ENCODE measurements around the gene FCGR1A.
"Not testable (repeated sequence)": the region's sequence is repeated elsewhere in the genome, so short reads cannot be mapped to it uniquely, and the experiment has no call there.

FCGR1A gene

GRCh38 chr1:149778313-149778712 lies 4.2 kb upstream of the FCGR1A start:
- not testable (repeated sequence) for DNase-seq

DNA sequence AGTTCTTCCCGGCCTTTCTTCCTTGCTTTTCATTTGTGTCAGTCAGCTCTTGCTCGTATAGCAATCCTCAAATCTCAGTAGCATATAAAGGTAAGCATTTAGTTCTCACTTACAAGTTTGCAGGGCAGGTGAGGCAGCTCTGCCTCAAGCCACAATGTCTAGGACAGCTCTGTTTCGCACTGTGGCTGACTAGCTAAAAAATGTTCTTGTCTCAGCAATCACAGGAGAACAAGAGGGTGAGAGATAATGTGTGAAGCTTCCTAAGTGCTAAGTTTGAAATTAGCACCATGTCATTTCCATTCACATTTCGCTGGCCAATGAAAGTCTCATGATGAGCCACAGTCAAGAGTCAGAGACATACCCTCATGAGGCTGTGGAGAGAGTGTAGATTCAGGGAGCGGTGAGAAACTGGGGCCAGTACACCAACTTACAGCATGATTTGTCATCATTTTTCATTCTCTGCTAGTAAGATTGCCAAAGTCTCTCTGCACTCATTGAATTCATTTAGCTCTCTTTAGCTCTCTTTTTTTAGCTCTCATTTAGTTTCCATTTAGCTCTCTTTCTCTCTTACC lies 995 bp upstream of the FCGR1A start:
- DNase-seq = not testable (repeated sequence)

DNA sequence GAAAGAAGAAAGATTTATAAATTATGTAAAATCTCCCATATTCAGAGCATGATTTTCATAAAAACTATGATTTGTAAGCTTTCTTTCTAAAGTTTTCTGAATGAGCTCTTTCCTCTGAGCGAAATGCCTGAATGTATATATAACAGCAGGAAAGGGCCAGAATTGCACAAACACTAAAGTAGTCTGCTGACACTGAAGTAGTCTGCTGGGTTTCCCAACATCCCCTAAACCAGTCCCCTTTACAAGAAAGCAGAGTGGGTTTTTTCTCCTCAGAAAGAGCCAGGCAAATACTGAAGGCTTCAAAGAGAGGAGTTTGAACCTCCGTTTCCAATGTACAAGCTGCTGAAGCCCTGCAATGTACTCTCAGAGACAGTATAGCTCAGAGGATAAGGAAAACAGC lies 795 bp downstream of the FCGR1A start:
- not testable (repeated sequence) for DNase-seq

DNA sequence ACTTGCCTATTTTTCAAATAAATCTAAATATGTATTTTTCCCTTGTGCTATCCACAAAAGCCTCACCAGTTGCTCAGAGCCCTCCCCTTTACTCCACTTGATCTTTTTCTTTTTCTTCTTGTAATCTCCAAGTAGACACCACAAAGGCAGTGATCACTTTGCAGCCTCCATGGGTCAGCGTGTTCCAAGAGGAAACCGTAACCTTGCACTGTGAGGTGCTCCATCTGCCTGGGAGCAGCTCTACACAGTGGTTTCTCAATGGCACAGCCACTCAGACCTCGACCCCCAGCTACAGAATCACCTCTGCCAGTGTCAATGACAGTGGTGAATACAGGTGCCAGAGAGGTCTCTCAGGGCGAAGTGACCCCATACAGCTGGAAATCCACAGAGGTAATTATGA lies 1.4 kb downstream of the FCGR1A start:
- not testable (repeated sequence) for DNase-seq

- DNase-seq = not testable (repeated sequence)
Observed at GRCh38 chr1:149787688-149788451, 5.4 kb downstream of the FCGR1A start.

DNA sequence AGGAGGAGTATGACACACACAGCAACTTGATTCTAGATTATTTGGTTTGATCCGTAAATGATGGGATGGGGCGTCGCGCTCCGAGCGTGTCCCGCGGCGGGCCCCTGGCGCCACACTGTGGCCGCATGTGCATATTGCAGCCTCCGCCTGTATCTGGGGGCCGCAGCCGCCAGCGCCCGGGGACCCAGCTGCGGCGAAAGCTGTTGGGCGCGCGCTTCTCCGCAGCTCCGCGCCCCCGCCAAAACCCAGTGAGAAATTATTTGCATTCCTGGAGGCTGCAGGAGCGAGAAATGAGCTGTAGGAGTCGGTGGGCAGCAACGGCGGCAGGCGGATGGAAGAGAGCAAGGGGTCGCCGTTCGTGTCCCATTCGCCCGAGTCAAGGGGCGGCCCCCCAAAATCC lies 10.0 kb downstream of the FCGR1A start:
- peak; percentile 74 to 92 for DNase-seq

DNA sequence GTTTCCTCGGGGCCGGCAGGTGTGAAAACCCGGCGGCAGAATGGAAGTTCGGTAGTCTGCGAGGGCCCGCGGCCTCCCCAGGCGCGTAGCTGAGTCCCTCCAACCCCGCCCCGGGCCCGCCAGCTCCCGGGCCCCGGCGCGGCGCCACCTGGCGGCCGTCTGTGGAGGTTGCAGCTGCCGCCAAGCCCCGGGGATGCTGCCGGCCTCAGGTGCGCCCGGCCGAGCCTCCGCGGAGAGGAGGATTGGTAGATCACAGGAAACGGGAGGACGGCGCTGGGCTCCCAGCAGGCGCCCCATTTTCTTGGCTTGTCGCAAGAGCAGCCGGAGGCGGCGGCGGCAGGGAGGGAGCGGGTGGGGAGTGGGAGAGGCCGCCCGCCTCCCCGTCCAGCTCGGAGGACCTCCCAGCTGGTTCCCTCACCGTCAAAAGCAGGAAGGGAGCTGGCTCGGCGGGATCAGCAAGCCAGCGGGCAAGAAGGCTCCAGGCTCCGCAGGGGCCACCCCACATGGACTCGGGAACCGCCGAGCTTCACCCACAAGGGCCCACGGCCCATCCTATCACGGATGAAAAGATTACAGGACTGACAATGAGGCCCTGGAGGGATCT lies 10.5 kb downstream of the FCGR1A start:
- peak; percentile 75 to 92 for DNase-seq

DNA sequence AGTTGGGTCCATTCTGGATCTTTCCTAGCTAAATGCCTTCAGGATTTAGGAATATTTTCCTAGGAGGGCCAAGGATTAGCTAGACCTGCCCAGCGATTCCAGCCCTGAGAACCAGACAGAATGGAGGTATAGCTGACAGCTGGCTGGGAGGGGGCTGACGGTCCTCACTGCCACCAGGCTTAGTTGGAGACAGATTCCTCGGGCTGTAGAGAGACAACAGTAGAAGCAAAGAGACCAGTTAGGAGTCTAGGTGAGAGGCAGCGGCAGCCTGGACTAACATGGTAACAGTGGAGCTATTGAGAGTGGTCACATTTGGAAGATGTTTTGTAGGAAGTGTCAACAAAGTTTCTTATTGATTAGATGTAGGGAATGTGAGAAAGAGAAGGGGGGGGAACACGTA lies 11.4 kb downstream of the FCGR1A start:
- DNase-seq = not testable (repeated sequence)

- DNase-seq = not testable (repeated sequence)
Observed at GRCh38 chr1:149801628-149802027, 19.1 kb downstream of the FCGR1A start.

GRCh38 chr1:149804417-149805080 lies 22.1 kb downstream of the FCGR1A start:
- DNase-seq = not testable (repeated sequence)

DNA sequence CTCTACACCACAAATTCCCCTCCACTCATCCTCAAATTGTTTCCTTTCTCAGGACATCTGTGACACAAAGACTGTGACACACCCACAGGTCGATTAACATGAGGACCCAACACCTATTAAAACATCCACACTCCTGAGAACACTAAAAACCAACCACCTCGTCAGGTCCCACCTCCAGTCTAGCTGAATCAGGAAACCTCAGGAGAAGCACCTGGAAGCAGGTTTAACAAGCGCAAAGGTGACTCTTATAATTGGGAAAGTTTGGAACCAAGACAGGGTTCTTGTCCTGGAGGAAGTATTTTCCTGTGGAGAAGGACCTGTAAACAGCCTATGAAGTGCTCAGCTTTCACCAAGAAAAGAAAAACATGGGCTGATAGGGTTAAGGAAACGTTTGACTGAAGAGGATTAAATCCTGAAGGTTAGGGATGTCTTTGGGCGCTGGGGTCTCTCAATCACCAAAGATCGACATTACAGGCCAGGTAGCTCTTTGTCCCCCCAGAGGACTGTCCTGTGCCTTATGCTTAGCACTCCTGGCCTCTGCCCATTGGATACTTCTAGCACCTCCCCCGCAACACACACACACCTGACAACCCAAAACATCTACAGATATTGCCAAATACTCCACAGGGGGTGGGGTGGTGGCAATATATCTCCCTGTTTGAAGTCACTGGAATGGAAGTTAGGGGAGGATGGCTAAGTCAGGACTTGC lies 28.4 kb downstream of the FCGR1A start:
- peak; percentile 46 to 63 for DNase-seq

DNA sequence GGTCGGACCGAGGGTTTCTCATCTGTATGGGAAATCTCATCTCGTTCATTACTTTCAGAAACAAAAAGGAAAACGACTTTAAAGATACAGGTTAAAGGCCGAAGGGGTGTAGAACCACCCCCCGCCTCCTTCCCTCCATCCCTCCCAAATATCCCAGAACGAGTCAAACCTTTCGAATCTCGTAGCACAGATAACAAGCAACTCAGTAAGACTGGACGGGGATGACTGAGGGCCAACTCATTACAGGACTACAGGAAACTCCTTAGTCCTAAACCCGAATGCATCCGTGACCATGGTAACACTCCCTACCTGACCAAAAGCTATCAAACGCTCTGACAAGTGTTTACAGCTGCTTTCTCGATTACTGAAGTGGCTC lies 29.0 kb downstream of the FCGR1A start:
- DNase-seq = peak; percentile 63 to 70

GRCh38 chr1:149811890-149812829 lies 29.7 kb downstream of the FCGR1A start:
- peak; percentile 99 for DNase-seq

GRCh38 chr1:149812893-149813801 lies 30.7 kb downstream of the FCGR1A start:
- DNase-seq = peak; percentile 93 to 95

DNA sequence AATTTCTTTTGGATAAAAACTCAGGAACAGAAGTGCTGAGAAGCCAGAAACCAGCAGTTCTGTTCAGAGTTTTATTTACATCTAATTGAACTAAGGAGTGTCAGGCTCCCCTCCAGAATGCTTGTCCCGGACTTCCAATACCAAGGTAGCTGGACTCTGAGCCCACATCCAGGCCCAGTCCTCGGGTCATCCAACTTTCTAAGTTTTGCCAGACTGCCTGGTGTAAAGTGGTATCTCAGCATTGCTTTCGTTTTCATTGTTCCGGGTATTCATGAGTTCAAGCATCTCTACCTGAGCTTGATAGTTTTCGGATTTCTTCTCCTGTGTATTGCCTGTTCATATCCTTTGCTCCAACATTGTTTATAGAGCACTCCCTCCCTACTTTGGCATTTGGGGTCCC lies 37.9 kb downstream of the FCGR1A start:
- not testable (repeated sequence) for DNase-seq

GRCh38 chr1:149826555-149826954 lies 44.1 kb downstream of the FCGR1A start:
- DNase-seq = not testable (repeated sequence)

GRCh38 chr1:149831764-149832315 lies 49.3 kb downstream of the FCGR1A start:
- not testable (repeated sequence) for DNase-seq

DNA sequence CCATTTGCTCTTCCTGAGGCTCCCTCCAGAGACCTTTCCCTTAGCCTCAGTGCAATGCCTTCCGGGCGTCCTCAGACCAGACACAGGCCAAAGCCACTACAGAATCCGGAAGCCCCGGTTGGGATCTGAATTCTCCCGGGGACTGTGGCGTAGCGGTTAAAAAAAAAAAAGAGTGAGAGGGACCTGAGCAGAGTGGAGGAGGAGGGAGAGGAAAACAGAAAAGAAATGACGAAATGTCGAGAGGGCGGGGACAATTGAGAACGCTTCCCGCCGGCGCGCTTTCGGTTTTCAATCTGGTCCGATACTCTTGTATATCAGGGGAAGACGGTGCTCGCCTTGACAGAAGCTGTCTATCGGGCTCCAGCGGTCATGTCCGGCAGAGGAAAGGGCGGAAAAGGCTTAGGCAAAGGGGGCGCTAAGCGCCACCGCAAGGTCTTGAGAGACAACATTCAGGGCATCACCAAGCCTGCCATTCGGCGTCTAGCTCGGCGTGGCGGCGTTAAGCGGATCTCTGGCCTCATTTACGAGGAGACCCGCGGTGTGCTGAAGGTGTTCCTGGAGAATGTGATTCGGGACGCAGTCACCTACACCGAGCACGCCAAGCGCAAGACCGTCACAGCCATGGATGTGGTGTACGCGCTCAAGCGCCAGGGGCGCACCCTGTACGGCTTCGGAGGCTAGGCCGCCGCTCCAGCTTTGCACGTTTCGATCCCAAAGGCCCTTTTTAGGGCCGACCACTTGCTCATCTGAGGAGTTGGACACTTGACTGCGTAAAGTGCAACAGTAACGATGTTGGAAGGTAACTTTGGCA lies 50.0 kb downstream of the FCGR1A start:
- DNase-seq = not testable (repeated sequence)

GRCh38 chr1:149833144-149833543 lies 50.6 kb downstream of the FCGR1A start:
- not testable (repeated sequence) for DNase-seq

Measured in NCI-H526 (cell line).